Astrocyte (in vitro differentiated cells and primary cell): Measurements from ENCODE around the gene NR5A1. TPM values are rescaled to one million over a fixed set of nuclear protein-coding genes. Genes with fewer than 3 reads are reported as not detected.

Experiments used
- DNase-seq: peaks from one replicate; pipeline ENCODE4 v3.0.0-alpha.2; 2010; ENCODE audit warnings: low read depth
- FAIRE-seq: peaks from 2 replicates; lab custom pipeline; 2011; peaks lifted over from hg19 to GRCh38; lab: Jason Lieb, UNC
- H2AFZ ChIP-seq: 2 replicates; pipeline ENCODE4 v1.6.0; 2012; ENCODE audit warnings: low read depth, low read length, inconsistent platforms
- H3K27ac ChIP-seq: 2 replicates; pipeline ENCODE4 v1.5.1; 2011; ENCODE audit warnings: low read depth, low read length, inconsistent platforms
- H3K27me3 ChIP-seq: 2 replicates; pipeline ENCODE4 v1.6.0; 2011; ENCODE audit warnings: low read length, inconsistent platforms; ENCODE audit not compliant: insufficient read depth
- H3K36me3 ChIP-seq: 2 replicates; pipeline ENCODE4 v1.5.1; 2011; ENCODE audit warnings: low read length, inconsistent platforms; ENCODE audit not compliant: insufficient read depth
- H3K4me1 ChIP-seq: 2 replicates; pipeline ENCODE4 v1.5.1; 2011; ENCODE audit warnings: low read length, inconsistent platforms; ENCODE audit not compliant: insufficient read depth
- H3K4me2 ChIP-seq: 2 replicates; pipeline ENCODE4 v1.6.0; 2012; ENCODE audit warnings: low read length, inconsistent platforms
- H3K4me3 ChIP-seq: 2 replicates; pipeline ENCODE4 v1.5.1; 2011; ENCODE audit warnings: low read depth, mild to moderate bottlenecking, low read length, inconsistent platforms; ENCODE audit not compliant: insufficient read depth
- H3K79me2 ChIP-seq: 2 replicates; pipeline ENCODE4 v1.6.0; 2012; ENCODE audit warnings: mild to moderate bottlenecking, low read length, inconsistent platforms; ENCODE audit not compliant: insufficient read depth
- H3K9ac ChIP-seq: 2 replicates; pipeline ENCODE4 v1.6.0; 2012; ENCODE audit warnings: mild to moderate bottlenecking, low read length, inconsistent platforms
- H3K9me3 ChIP-seq: 2 replicates; pipeline ENCODE4 v1.5.1; 2012; ENCODE audit warnings: low read depth, mild to moderate bottlenecking, low read length, inconsistent platforms; ENCODE audit not compliant: insufficient read depth
- H4K20me1 ChIP-seq: 2 replicates; pipeline ENCODE4 v1.6.0; 2012; ENCODE audit warnings: low read length, inconsistent platforms; ENCODE audit not compliant: insufficient read depth
- H3K27ac Mint-ChIP-seq: one replicate; pipeline ENCODE4 v1.8.0; 2021; ENCODE audit warnings: mild to moderate bottlenecking, mixed read lengths; ENCODE audit not compliant: unreplicated experiment
- H3K27me3 Mint-ChIP-seq: one replicate; pipeline ENCODE4 v1.8.0; 2021; ENCODE audit warnings: low read depth, mixed read lengths; ENCODE audit not compliant: unreplicated experiment
- H3K36me3 Mint-ChIP-seq: one replicate; pipeline ENCODE4 v1.8.0; 2021; ENCODE audit warnings: low read depth, mixed read lengths; ENCODE audit not compliant: unreplicated experiment
- H3K4me1 Mint-ChIP-seq: one replicate; pipeline ENCODE4 v1.8.0; 2021; ENCODE audit warnings: low read depth, mixed read lengths; ENCODE audit not compliant: unreplicated experiment
- H3K4me3 Mint-ChIP-seq: one replicate; pipeline ENCODE4 v1.8.0; 2021; ENCODE audit warnings: mild to moderate bottlenecking, moderate library complexity, mixed read lengths; ENCODE audit not compliant: unreplicated experiment
- H3K9me3 Mint-ChIP-seq: one replicate; pipeline ENCODE4 v1.8.0; 2021; ENCODE audit warnings: mild to moderate bottlenecking, mixed read lengths; ENCODE audit not compliant: unreplicated experiment
- CTCF ChIP-seq: IDR thresholded peaks from 2 replicates; pipeline ENCODE4 v1.5.1; 2011; ENCODE audit warnings: low read depth, mild to moderate bottlenecking, inconsistent platforms, low read length, moderate library complexity; ENCODE audit not compliant: insufficient read depth
- EZH2 ChIP-seq: IDR thresholded peaks from 2 replicates; pipeline ENCODE4 v1.6.1; 2012; ENCODE audit warnings: mild to moderate bottlenecking, low read length, inconsistent platforms; ENCODE audit not compliant: insufficient read depth
- total RNA-seq: library from RNA; stranded (reverse); gene quantifications from 2 replicates; pipeline ENCODE4 v1.2.1, GENCODE V29; 2021

NR5A1 gene
- total RNA-seq, 1 donor from 2014 or later: not detected

GRCh38 chr9:124532897-124533296 lies 25.7 kb upstream of the NR5A1 start:
- H3K9ac ChIP-seq: no peak overlapping the region
- no peaks in the 10 kb centered on the region for H4K20me1 ChIP-seq
- Mint-ChIP-seq H3K9me3 (peaks cover 3% of the 10 kb centered on the region), H3K27ac (peak overlapping the region; percentile 48), H3K4me1 (peaks cover 11% of the 10 kb centered on the region), H3K36me3 (peaks cover 29% of the 10 kb centered on the region), H3K27me3 (no peaks in the 10 kb centered on the region), H3K4me3 (no peak overlapping the region)
- no peak overlapping the region for H3K27ac ChIP-seq
- FAIRE-seq (no peak), DNase-seq (no peak)
- H3K36me3 ChIP-seq: no peaks in the 10 kb centered on the region
- no peaks in the 10 kb centered on the region for H3K79me2 ChIP-seq
- TF ChIP-seq CTCF (no peak), EZH2 (no peak)
- H3K27me3 ChIP-seq: no peaks in the 10 kb centered on the region
- no peak overlapping the region for H2AFZ ChIP-seq
- H3K4me3 ChIP-seq: no peak overlapping the region
- H3K4me2 ChIP-seq: no peak overlapping the region
- H3K9me3 ChIP-seq: no peaks in the 10 kb centered on the region
- peaks cover 2% of the 10 kb centered on the region for H3K4me1 ChIP-seq

- Histone ChIP-seq H3K4me1 (peaks cover 8% of the 10 kb centered on the region), H3K4me3 (no peak overlapping the region), H3K27me3 (no peaks in the 10 kb centered on the region), H4K20me1 (no peaks in the 10 kb centered on the region), H3K36me3 (no peaks in the 10 kb centered on the region), H3K79me2 (no peaks in the 10 kb centered on the region), H3K27ac (no peak overlapping the region), H3K9ac (no peak overlapping the region), H3K9me3 (no peaks in the 10 kb centered on the region), H2AFZ (no peak overlapping the region), H3K4me2 (no peak overlapping the region)
- FAIRE-seq: no peak
- no peak for DNase-seq
- Mint-ChIP-seq H3K4me3 (no peak overlapping the region), H3K36me3 (peaks cover 27% of the 10 kb centered on the region), H3K9me3 (peaks cover 3% of the 10 kb centered on the region), H3K4me1 (peaks cover 18% of the 10 kb centered on the region), H3K27ac (no peak overlapping the region), H3K27me3 (no peaks in the 10 kb centered on the region)
- no peak for TF ChIP-seq CTCF
- no peak for TF ChIP-seq EZH2
Measured at GRCh38 chr9:124531115-124531514, 23.9 kb upstream of the NR5A1 start.

- Mint-ChIP-seq H3K27me3 (no peaks in the 10 kb centered on the region), H3K4me1 (peaks cover 13% of the 10 kb centered on the region), H3K9me3 (peaks cover 3% of the 10 kb centered on the region), H3K27ac (no peak overlapping the region), H3K36me3 (peaks cover 22% of the 10 kb centered on the region), H3K4me3 (peak overlapping the region; percentile 55)
- Histone ChIP-seq H3K27me3 (no peaks in the 10 kb centered on the region), H3K36me3 (no peaks in the 10 kb centered on the region), H3K4me1 (peaks cover 8% of the 10 kb centered on the region), H3K9ac (no peak overlapping the region), H3K27ac (no peak overlapping the region), H3K4me2 (no peak overlapping the region), H3K79me2 (no peaks in the 10 kb centered on the region), H3K4me3 (no peak overlapping the region), H4K20me1 (no peaks in the 10 kb centered on the region), H2AFZ (no peak overlapping the region), H3K9me3 (no peaks in the 10 kb centered on the region)
- FAIRE-seq (no peak), DNase-seq (no peak)
- TF ChIP-seq EZH2 (no peak), CTCF (no peak)
Measured at GRCh38 chr9:124530246-124530645, 23.0 kb upstream of the NR5A1 start.
